H1 (cell line): ENCODE measurements around the gene CORO1C. TPM values are rescaled to one million over a fixed set of nuclear protein-coding genes. Genes with fewer than 3 reads are reported as not detected.

ENCODE experiments used
- CHD7 ChIP-seq: fragments of 300-600 bp; sonication (generic); IDR thresholded peaks from 2 replicates; pipeline ENCODE4 v1.7.1; 2012; ENCODE audit warnings: low read length, moderate library complexity, mild to moderate bottlenecking, inconsistent platforms; ENCODE audit not compliant: insufficient replicate concordance
- CTCF ChIP-seq, 3 experiments: IDR thresholded peaks; 1 replicate in 2 of 3; 2 replicates in 1 of 3; pipeline versions ENCODE4 v1.5.1 to v1.6.1; 2011; ENCODE audit warnings: low read length in 3 of 3, mild to moderate bottlenecking in 3 of 3, inconsistent platforms in 2 of 3, low read depth in 1 of 3, moderate library complexity in 1 of 3; ENCODE audit not compliant: insufficient read depth in 1 of 3; ENCODE audit errors: control extremely low read depth in 1 of 3
- HDAC2 ChIP-seq, 2 experiments: fragments of 300-600 bp in 1 of 2; sonication (generic) in 1 of 2; IDR thresholded peaks; 2 replicates each; pipeline ENCODE4 v1.6.1; 2011 to 2012; ENCODE audit warnings: low read depth in 2 of 2, low read length in 2 of 2, mild to moderate bottlenecking in 2 of 2, moderate library complexity in 2 of 2, borderline replicate concordance in 1 of 2, inconsistent platforms in 1 of 2
- RBBP5 ChIP-seq: IDR thresholded peaks from 2 replicates; pipeline ENCODE4 v1.7.1; 2012; ENCODE audit warnings: low read depth, mild to moderate bottlenecking, inconsistent platforms, low read length, moderate library complexity, borderline replicate concordance
- polyA plus RNA-seq, 7 experiments: library from polyadenylated mRNA; depleted of rRNA in 3 of 7; stranded (reverse) in 5 of 7; unstranded in 2 of 7; fragments of >200 nt in 5 of 7; fragments of 200-250 nt in 2 of 7; gene quantifications; 1 replicate in 5 of 7; 2 replicates in 1 of 7; 4 replicates in 1 of 7; pipeline versions ENCODE4 v1.2.1 to v1.2.3, GENCODE V29; 2011 to 2013; ENCODE audit warnings: missing spikeins in 2 of 7, mixed read lengths in 2 of 7
- total RNA-seq: library from RNA; stranded (reverse); fragmentation: NEBNext Ultra II Directional; extraction: Animal tissue kit (Norgen Biotek cat#: 25700); gene quantifications from 2 replicates; pipeline ENCODE4 v1.2.1, GENCODE V29; 2021
- TF ChIP-seq, protein P1 (sequence below): IDR thresholded peaks from 2 replicates; pipeline ENCODE4 v1.6.1; 2012; ENCODE audit warnings: inconsistent platforms

Gene CORO1C
- total and polyA plus RNA-seq, 2 of the 8 experiments (the other 6 are each of a cell fraction or from before 2014, with no cell fraction given) = 72.7 to 120 TPM

DNA sequence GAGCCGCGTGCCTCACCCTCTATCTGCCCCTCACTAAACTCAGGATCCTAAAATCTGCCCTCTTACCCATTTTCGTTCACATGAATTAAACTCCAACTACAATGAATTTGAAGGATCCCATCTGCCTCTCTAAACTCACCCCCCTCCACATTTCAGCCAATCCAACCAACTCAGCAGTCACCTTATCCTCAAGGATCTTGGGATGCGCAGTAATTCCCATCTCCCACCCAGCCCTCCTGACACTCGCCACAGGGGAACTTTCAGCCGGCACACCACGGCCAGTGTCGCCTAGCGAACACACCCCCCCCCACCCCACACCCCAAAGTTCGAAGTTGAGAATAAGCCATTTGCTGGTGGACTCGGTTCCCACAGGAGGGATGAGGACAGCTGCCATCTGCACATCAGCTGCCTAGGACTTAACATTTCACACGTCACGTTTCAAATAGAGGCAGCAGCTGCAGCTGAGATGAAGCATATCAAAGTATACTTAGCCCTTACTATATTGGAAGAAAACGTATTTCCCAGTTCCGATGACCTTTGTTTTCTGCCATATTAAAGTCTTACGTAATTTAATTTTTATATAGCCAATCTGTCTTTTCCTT is 88.9 kb downstream of the CORO1C start (continued):
- TF ChIP-seq CHD7 (no peak), RBBP5 (no peak), HDAC2 (IDR thresholded peaks at IDR 0.05; ENCODE audit: borderline replicate concordance in 1 of 2, low read depth in 2 of 2, low read length in 2 of 2) (no peak), CTCF (IDR thresholded peaks at IDR 0.05; ENCODE audit: control extremely low read depth in 1 of 3, insufficient read depth in 1 of 3, low read depth in 1 of 3, low read length in 3 of 3) (no peak)
- TF ChIP-seq, protein P1, sequence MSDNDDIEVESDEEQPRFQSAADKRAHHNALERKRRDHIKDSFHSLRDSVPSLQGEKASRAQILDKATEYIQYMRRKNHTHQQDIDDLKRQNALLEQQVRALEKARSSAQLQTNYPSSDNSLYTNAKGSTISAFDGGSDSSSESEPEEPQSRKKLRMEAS = no peak
